OCI-LY3 (cell line): ENCODE results near the gene MET.
A peak's percentile ranks its signal among the peaks of the same experiment; 100 is the strongest.

Experiments used
- H2AFZ ChIP-seq: fragments of 200-600, 300-600 bp; shearing (Covaris generic); 2 replicates; pipeline ENCODE4 v1.6.0; 2014; ENCODE audit warnings: antibody characterized with exemption, low read depth, low read length
- H3K27ac ChIP-seq: fragments of 200-600, 300-600 bp; sonication (generic); 2 replicates; pipeline ENCODE4 v1.5.1; 2014; ENCODE audit warnings: mild to moderate bottlenecking, low read length, moderate library complexity, mixed read lengths
- H3K27me3 ChIP-seq: fragments of 200-600, 300-600 bp; sonication (generic); 2 replicates; pipeline ENCODE4 v1.6.1; 2014; ENCODE audit warnings: low read depth, low read length, mixed read lengths
- H3K36me3 ChIP-seq: fragments of 200-600, 300-600 bp; sonication (generic); replicated peaks from 2 replicates; pipeline ENCODE3; 2014; ENCODE audit warnings: low read depth, low read length, mixed read lengths
- H3K4me1 ChIP-seq: fragments of 300-600, 200-600 bp; sonication (generic); 2 replicates; pipeline ENCODE4 v1.6.1; 2014; ENCODE audit warnings: low read length, mixed read lengths
- H3K4me2 ChIP-seq: fragments of 200-600, 300-600 bp; sonication (generic); 2 replicates; pipeline ENCODE4 v1.6.1; 2014; ENCODE audit warnings: low read length, mixed read lengths
- H3K4me3 ChIP-seq: fragments of 300-600, 200-600 bp; sonication (generic); 2 replicates; pipeline ENCODE4 v1.5.1; 2014; ENCODE audit warnings: antibody characterized with exemption, mild to moderate bottlenecking, low read length, moderate library complexity
- H3K79me2 ChIP-seq: fragments of 300-600, 200-600 bp; shearing (Covaris generic); 2 replicates; pipeline ENCODE4 v1.6.1; 2014; ENCODE audit warnings: mild to moderate bottlenecking, low read length, mixed read lengths
- H3K9ac ChIP-seq: fragments of 300-600, 200-600 bp; shearing (Covaris generic); 2 replicates; pipeline ENCODE4 v1.6.0; 2014; ENCODE audit warnings: mild to moderate bottlenecking, low read length, moderate library complexity
- H3K9me3 ChIP-seq: fragments of 200-600, 300-600 bp; shearing (Covaris generic); 2 replicates; pipeline ENCODE4 v1.6.1; 2014; ENCODE audit warnings: low read length, mixed read lengths; ENCODE audit not compliant: insufficient read depth
- H4K20me1 ChIP-seq: fragments of 200-600, 300-600 bp; sonication (generic); 2 replicates; pipeline ENCODE4 v1.6.1; 2016; ENCODE audit warnings: low read length, mixed read lengths; ENCODE audit not compliant: insufficient read depth
- CTCF ChIP-seq: fragments of 200-600, 300-600 bp; sonication (generic); IDR thresholded peaks from 2 replicates; pipeline ENCODE4 v1.5.1; 2014; ENCODE audit warnings: antibody characterized with exemption, low read length, low read depth
- EZH2phosphoT487 ChIP-seq: fragments of 200-600 bp; shearing (Covaris generic); IDR thresholded peaks from 2 replicates; pipeline ENCODE4 v1.6.1; 2018; ENCODE audit warnings: antibody characterized with exemption, mixed run types, low read depth

Gene MET

GRCh38 chr7:116672596-116673456 lies 830 bp downstream of the MET start:
- peak overlapping the region; percentile 92 for H3K4me2 ChIP-seq
- H2AFZ ChIP-seq = peak overlapping the region; percentile 60; the same call in 1 of the 2 replicates
- peaks cover 69% of the 10 kb centered on the region for H3K79me2 ChIP-seq
- no peaks in the 10 kb centered on the region for H3K27me3 ChIP-seq
- TF ChIP-seq CTCF = no peak
- TF ChIP-seq EZH2phosphoT487 = no peak
- H3K4me1 ChIP-seq = peaks cover 37% of the 10 kb centered on the region
- H3K9me3 ChIP-seq = peaks cover 5% of the 10 kb centered on the region; the same call in 1 of the 2 replicates
- peak overlapping the region; percentile 49 for H3K27ac ChIP-seq
- H3K9ac ChIP-seq = peak overlapping the region; percentile 91
- peak overlapping the region; percentile 87 for H3K4me3 ChIP-seq
- peaks cover 7% of the 10 kb centered on the region for H3K36me3 ChIP-seq
- H4K20me1 ChIP-seq = no peaks in the 10 kb centered on the region

- Histone ChIP-seq H4K20me1 (no peaks in the 10 kb centered on the region), H3K9me3 (peaks cover 5% of the 10 kb centered on the region; the same call in 1 of the 2 replicates), H3K9ac (peak overlapping the region; percentile 91), H3K27ac (0 out of 2 replicates have a peak overlapping the region, but pooled peaks have one; percentile 1), H2AFZ (no peak overlapping the region), H3K4me3 (peak overlapping the region; percentile 87), H3K4me2 (peak overlapping the region; percentile 92), H3K4me1 (peaks cover 44% of the 10 kb centered on the region), H3K79me2 (peaks cover 75% of the 10 kb centered on the region), H3K27me3 (no peaks in the 10 kb centered on the region), H3K36me3 (peaks cover 7% of the 10 kb centered on the region)
- TF ChIP-seq CTCF = no peak
- TF ChIP-seq EZH2phosphoT487 = no peak
Measured at GRCh38 chr7:116673457-116673865, 1.5 kb downstream of the MET start.

- TF ChIP-seq CTCF (no peak), EZH2phosphoT487 (no peak)
- Histone ChIP-seq H3K4me1 (peaks cover 56% of the 10 kb centered on the region), H2AFZ (no peak overlapping the region), H3K27me3 (no peaks in the 10 kb centered on the region), H3K27ac (no peak overlapping the region), H3K9me3 (peaks cover 3% of the 10 kb centered on the region; the same call in 1 of the 2 replicates), H3K4me3 (peak overlapping the region; percentile 87), H3K4me2 (peak overlapping the region; percentile 92), H3K9ac (no peak overlapping the region), H4K20me1 (peaks cover 8% of the 10 kb centered on the region; the same call in 1 of the 2 replicates), H3K36me3 (peaks cover 3% of the 10 kb centered on the region), H3K79me2 (peaks cover 86% of the 10 kb centered on the region)
Measured at GRCh38 chr7:116674508-116675173, 2.6 kb downstream of the MET start.

- Histone ChIP-seq H3K4me1 (peaks cover 57% of the 10 kb centered on the region), H3K9ac (no peak overlapping the region), H3K27me3 (no peaks in the 10 kb centered on the region), H2AFZ (no peak overlapping the region), H4K20me1 (peaks cover 8% of the 10 kb centered on the region; the same call in 1 of the 2 replicates), H3K79me2 (peaks cover 96% of the 10 kb centered on the region), H3K4me3 (no peak overlapping the region), H3K36me3 (no peaks in the 10 kb centered on the region), H3K4me2 (no peak overlapping the region), H3K27ac (no peak overlapping the region), H3K9me3 (no peaks in the 10 kb centered on the region)
- TF ChIP-seq EZH2phosphoT487 (no peak), CTCF (no peak)
Measured at GRCh38 chr7:116675812-116676355, 3.9 kb downstream of the MET start.
